SK-N-SH (cell line): ENCODE measurements around the gene PSMB9. TPM values are rescaled to one million over a fixed set of nuclear protein-coding genes. Genes with fewer than 3 reads are reported as not detected.
"Not testable (repeated sequence)": the region's sequence is repeated elsewhere in the genome, so short reads cannot be mapped to it uniquely, and the experiment has no call there.

Experiments used
- CTCF ChIA-PET: fragments of 300-600, 350-600 bp; formaldehyde crosslinking; extraction: SDS; loops from one replicate; lab custom pipeline; 2021; lab: Yijun Ruan, JAX
- POLR2A ChIA-PET: fragments of 350-600 bp; sonication (Branson Sonifier 250); formaldehyde crosslinking; extraction: SDS; loops from one replicate; lab custom pipeline; 2020; ENCODE audit warnings: antibody characterized with exemption, inconsistent platforms; lab: Yijun Ruan, JAX
- DNase-seq: peaks from one replicate; pipeline ENCODE4 v3.0.0; 2012
- H2AFZ ChIP-seq: fragments of 200-600 bp; sonication (generic); 2 replicates; pipeline ENCODE4 v1.8.1; 2016; ENCODE audit warnings: antibody characterized with exemption, mild to moderate bottlenecking, low read depth
- H3F3A ChIP-seq: fragments of 200-600 bp; sonication (generic); replicated peaks from 2 replicates; pipeline ENCODE3; 2016; ENCODE audit warnings: antibody characterized with exemption, mild to moderate bottlenecking; ENCODE audit not compliant: insufficient read depth
- H3K27ac ChIP-seq, 2 experiments: fragments of 200-500 bp in 1 of 2; fragments of 200-600 bp in 1 of 2; sonication (Bioruptor generic) in 1 of 2; sonication (generic), shearing (Covaris generic) in 1 of 2; 2 replicates each; pipeline versions ENCODE4 v1.5.1 to v1.6.1; 2014 to 2016; ENCODE audit warnings: low read depth in 2 of 2, inconsistent platforms in 1 of 2, low read length in 1 of 2, mild to moderate bottlenecking in 1 of 2, mixed read lengths in 1 of 2
- H3K27me3 ChIP-seq: fragments of 200-600 bp; sonication (generic), shearing (Covaris generic); 2 replicates; pipeline ENCODE4 v1.6.1; 2016; ENCODE audit warnings: mixed run types; ENCODE audit not compliant: insufficient read depth
- H3K36me3 ChIP-seq, 2 experiments: fragments of 200-500 bp in 1 of 2; fragments of 200-600 bp in 1 of 2; sonication (Bioruptor generic) in 1 of 2; sonication (generic) in 1 of 2; replicated peaks in 1 of 2; 2 replicates each; pipeline versions ENCODE3 to v1.5.1; 2014 to 2016; ENCODE audit warnings: low read length in 1 of 2, mild to moderate bottlenecking in 1 of 2; ENCODE audit not compliant: insufficient read depth in 2 of 2, control insufficient read depth in 1 of 2
- H3K4me1 ChIP-seq, 2 experiments: fragments of 200-500 bp in 1 of 2; fragments of 200-600 bp in 1 of 2; sonication (Bioruptor generic) in 1 of 2; sonication (generic), shearing (Covaris generic) in 1 of 2; 2 replicates each; pipeline versions ENCODE4 v1.5.1 to v1.6.1; 2014 to 2016; ENCODE audit warnings: low read depth in 1 of 2, low read length in 1 of 2, mixed run types in 1 of 2; ENCODE audit not compliant: insufficient read depth in 2 of 2, control insufficient read depth in 1 of 2
- H3K4me2 ChIP-seq: fragments of 200-600 bp; sonication (generic), shearing (Covaris generic); 2 replicates; pipeline ENCODE4 v1.6.1; 2017; ENCODE audit warnings: mixed run types
- H3K4me3 ChIP-seq, 2 experiments: fragments of 200-500 bp in 1 of 2; fragments of 200-600 bp in 1 of 2; sonication (Bioruptor generic) in 1 of 2; sonication (generic), shearing (Covaris generic) in 1 of 2; 2 replicates each; pipeline versions ENCODE4 v1.5.1 to v1.8.1; 2014 to 2016; ENCODE audit warnings: low read depth in 2 of 2, inconsistent platforms in 1 of 2, low read length in 1 of 2, mild to moderate bottlenecking in 1 of 2, mixed read lengths in 1 of 2, moderate library complexity in 1 of 2
- H3K79me2 ChIP-seq: fragments of 200-600 bp; sonication (generic); 2 replicates; pipeline ENCODE4 v1.8.1; 2017; ENCODE audit warnings: mild to moderate bottlenecking; ENCODE audit not compliant: insufficient read depth
- H3K9ac ChIP-seq: fragments of 200-600 bp; sonication (generic); 2 replicates; pipeline ENCODE4 v1.6.1; 2017; ENCODE audit warnings: mixed run types
- H3K9me2 ChIP-seq: fragments of 200-600 bp; sonication (generic); 2 replicates; pipeline ENCODE4 v1.6.1; 2017; ENCODE audit warnings: mixed run types
- H3K9me3 ChIP-seq: fragments of 200-600 bp; sonication (generic); 2 replicates; pipeline ENCODE4 v1.6.1; 2017; ENCODE audit warnings: mixed run types, mild to moderate bottlenecking, moderate library complexity
- H4K20me1 ChIP-seq: fragments of 200-600 bp; sonication (generic); 2 replicates; pipeline ENCODE4 v1.6.1; 2017; ENCODE audit warnings: mild to moderate bottlenecking, mixed run types; ENCODE audit not compliant: insufficient read depth
- CTCF ChIP-seq: fragments of 200-600 bp; sonication (generic); IDR thresholded peaks from 2 replicates; pipeline ENCODE4 v1.6.1; 2017; ENCODE audit warnings: antibody characterized with exemption, mild to moderate bottlenecking, moderate library complexity
- ELF1 ChIP-seq: IDR thresholded peaks from 2 replicates; pipeline ENCODE4 v1.4.0; 2012
- FOSL2 ChIP-seq: IDR thresholded peaks from 2 replicates; pipeline ENCODE4 v1.4.0; 2012; ENCODE audit warnings: low read depth, mild to moderate bottlenecking, moderate library complexity, borderline replicate concordance
- FOXM1 ChIP-seq: IDR thresholded peaks from 2 replicates; pipeline ENCODE4 v1.4.0; 2012; ENCODE audit warnings: low read depth, mild to moderate bottlenecking
- GATA2 ChIP-seq: sonication (generic); formaldehyde crosslinking; IDR thresholded peaks from 2 replicates; pipeline ENCODE4 v1.5.0; 2020; ENCODE audit warnings: mild to moderate bottlenecking, missing genetic modification reagents
- JUND ChIP-seq: IDR thresholded peaks from 2 replicates; pipeline ENCODE4 v1.4.0; 2012
- MAX ChIP-seq: IDR thresholded peaks from 2 replicates; pipeline ENCODE4 v1.4.0; 2012; ENCODE audit warnings: low read depth
- MXI1 ChIP-seq: IDR thresholded peaks from 2 replicates; pipeline ENCODE4 v1.6.1; 2012; ENCODE audit warnings: mild to moderate bottlenecking, low read depth, low read length, improper control_type of control experiment
- NRF1 ChIP-seq: IDR thresholded peaks from 2 replicates; pipeline ENCODE4 v1.6.1; 2012; ENCODE audit warnings: low read depth, mild to moderate bottlenecking, low read length
- PBX3 ChIP-seq: IDR thresholded peaks from 2 replicates; pipeline ENCODE4; 2012
- POLR2AphosphoS5 ChIP-seq: IDR thresholded peaks from 2 replicates; pipeline ENCODE4 v1.6.1; 2012; ENCODE audit warnings: low read depth, low read length
- RAD21 ChIP-seq: IDR thresholded peaks from 2 replicates; pipeline ENCODE4 v1.6.1; 2012; ENCODE audit warnings: mild to moderate bottlenecking, low read length
- RFX5 ChIP-seq: IDR thresholded peaks from 2 replicates; pipeline ENCODE4 v1.6.1; 2012; ENCODE audit warnings: mild to moderate bottlenecking, improper control_type of control experiment, low read length
- SMC3 ChIP-seq: IDR thresholded peaks from 2 replicates; pipeline ENCODE4 v1.6.1; 2012; ENCODE audit warnings: low read depth, low read length, improper control_type of control experiment
- TEAD4 ChIP-seq: IDR thresholded peaks from 2 replicates; pipeline ENCODE4 v1.4.0; 2012; ENCODE audit warnings: mild to moderate bottlenecking, borderline replicate concordance; ENCODE audit not compliant: insufficient read depth
- WGBS: methylation state at CpG from one replicate; pipeline ENCODE4 v1.1.6; 2017; ENCODE audit warnings: low lambda C conversion rate; 5-methylcytosine and 5-hydroxymethylcytosine counted together
- polyA plus RNA-seq, 3 experiments: library from polyadenylated mRNA; depleted of rRNA; stranded (reverse); fragments of >200 nt; gene quantifications; 2 replicates each; pipeline ENCODE4 v1.2.3, GENCODE V29; 2012

PSMB9 gene
- polyA plus RNA-seq, 1 of the 3 experiments (the other 2 are of a cell fraction), result 83.7 TPM

- H3K27ac ChIP-seq, result no peak overlapping the region
- 1% methylated on average over 5 of the region's 5 CpGs for WGBS
- CTCF ChIA-PET, result interaction anchor here (0.6 to 9.5 kb wide), 70 partner anchors 8 to 740 kb away, joined by 3 to 223 read pairs (median 5); partner anchors contain the start of genes ATF6B, HLA-DMA, HLA-DMB and HLA-DPA1
- no peak overlapping the region for H2AFZ ChIP-seq
- DNase-seq, result peak; percentile 58
- no peak overlapping the region for H3K9ac ChIP-seq
- no peaks in the 10 kb centered on the region for H3K9me2 ChIP-seq
- peaks cover 33% of the 10 kb centered on the region for H3K27me3 ChIP-seq
- TF ChIP-seq GATA2 (CRISPR knock-in tag), result no peak
- TF ChIP-seq RAD21, result peak; percentile 88
- TF ChIP-seq ELF1, result no peak
- peak; percentile 76 for TF ChIP-seq SMC3
- no peak for TF ChIP-seq JUND
- TF ChIP-seq MAX, result 0 out of 2 replicates have a peak, but pooled peaks have one; percentile 14
- no peak for TF ChIP-seq MXI1
- no peak for TF ChIP-seq NRF1
- peak; percentile 71; the same call in 1 of the 2 replicates for TF ChIP-seq RFX5
- TF ChIP-seq FOXM1, result no peak
- no peak for TF ChIP-seq POLR2AphosphoS5
- no peak for TF ChIP-seq TEAD4
- peak; percentile 97 for TF ChIP-seq CTCF
- TF ChIP-seq FOSL2, result no peak
- TF ChIP-seq PBX3, result no peak
- no peaks in the 10 kb centered on the region for H3F3A ChIP-seq
- H3K36me3 ChIP-seq, result no peaks in the 10 kb centered on the region
- no peak overlapping the region for H3K4me2 ChIP-seq
- POLR2A ChIA-PET, result interaction anchor here (1.0 kb wide), 1 partner anchor 30 kb away, joined by 4 read pairs; the partner anchor contains the start of gene TAP2
- no peaks in the 10 kb centered on the region for H3K4me1 ChIP-seq
- H3K9me3 ChIP-seq, result 0 out of 2 replicates have a peak, but pooled peaks cover 4% of the 10 kb centered on the region
- no peaks in the 10 kb centered on the region for H3K79me2 ChIP-seq
- no peaks in the 10 kb centered on the region for H4K20me1 ChIP-seq
- H3K4me3 ChIP-seq, result no peak overlapping the region; a peak in 1 of 4 replicates
Measured at GRCh38 chr6:32868257-32868788, 14.3 kb downstream of the PSMB9 start.

GRCh38 chr6:32873947-32874346 is 20.0 kb downstream of the PSMB9 start:
- WGBS, result 0% methylated on average over 1 of the region's 1 CpG
- DNase-seq, H3K36me3 ChIP-seq, H3K4me3 ChIP-seq, H3K4me2 ChIP-seq, H3F3A ChIP-seq, H3K9me2 ChIP-seq, H4K20me1 ChIP-seq, H3K79me2 ChIP-seq, H3K9me3 ChIP-seq, POLR2A ChIA-PET, H3K9ac ChIP-seq, H3K4me1 ChIP-seq, H2AFZ ChIP-seq, H3K27ac ChIP-seq: not testable (repeated sequence)
- peaks cover 37% of the 10 kb centered on the region for H3K27me3 ChIP-seq
- CTCF ChIA-PET, result interaction anchor here (1.9 to 3.7 kb wide), 3 partner anchors 35 to 111 kb away, joined by 5 to 27 read pairs (median 11); partner anchors contain the start of gene TAP2
